SK-N-SH treated with all-trans-retinoic acid at 6 μM for 48 hours (cell line): Measurements from ENCODE around the gene GPR160.

Source experiments
- ISL1 ChIP-seq: fragments of 250-450 bp; sonication (Bioruptor Pico); IDR thresholded peaks from 2 replicates; pipeline ENCODE4 v2.1.2; 2022; ENCODE audit warnings: mild to moderate bottlenecking, moderate library complexity
- PATZ1 ChIP-seq: fragments of 250-450 bp; sonication (Bioruptor Pico); IDR thresholded peaks from 2 replicates; pipeline ENCODE4 v1.8.0; 2020; ENCODE audit warnings: mild to moderate bottlenecking, moderate library complexity, borderline replicate concordance
- PPARA ChIP-seq: fragments of 250-450 bp; sonication (Bioruptor Pico); IDR thresholded peaks from 2 replicates; pipeline ENCODE4 v1.5.0; 2020; ENCODE audit warnings: mild to moderate bottlenecking, borderline replicate concordance
- TCF4 ChIP-seq: fragments of 250-450 bp; sonication (Bioruptor Pico); IDR thresholded peaks from 2 replicates; pipeline ENCODE4 v1.8.0; 2021; ENCODE audit warnings: mild to moderate bottlenecking, moderate library complexity, borderline replicate concordance
- TOX ChIP-seq: fragments of 250-450 bp; sonication (Bioruptor Pico); IDR thresholded peaks from 2 replicates; pipeline ENCODE4 v1.8.0; 2021; ENCODE audit warnings: mild to moderate bottlenecking, moderate library complexity, borderline replicate concordance
- TSHZ2 ChIP-seq: fragments of 250-450 bp; sonication (Bioruptor Pico); IDR thresholded peaks from 2 replicates; pipeline ENCODE4 v1.5.0; 2020; ENCODE audit warnings: mild to moderate bottlenecking, moderate library complexity
- ZFP3 ChIP-seq: fragments of 250-450 bp; sonication (Bioruptor Pico); IDR thresholded peaks from 2 replicates; pipeline ENCODE4 v1.5.0; 2020; ENCODE audit warnings: mild to moderate bottlenecking, moderate library complexity
- ZFP30 ChIP-seq: fragments of 450-650 bp; formaldehyde crosslinking; IDR thresholded peaks from 2 replicates; pipeline ENCODE4 v1.5.0; 2022; ENCODE audit warnings: mild to moderate bottlenecking, moderate library complexity
- ZNF70 ChIP-seq: fragments of 450-650 bp; formaldehyde crosslinking; IDR thresholded peaks from 2 replicates; pipeline ENCODE4 v1.5.0; 2020; ENCODE audit warnings: mild to moderate bottlenecking, moderate library complexity
- TF ChIP-seq, protein P1 (sequence below): fragments of 250-450 bp; sonication (Bioruptor Pico); IDR thresholded peaks from 2 replicates; pipeline ENCODE4 v1.8.0; 2021; ENCODE audit warnings: low read depth, mild to moderate bottlenecking, moderate library complexity, borderline replicate concordance
- TF ChIP-seq, protein P2 (sequence below): fragments of 250-450 bp; sonication (Bioruptor Pico); IDR thresholded peaks from 2 replicates; pipeline ENCODE4 v1.5.1; 2020; ENCODE audit warnings: low read depth, mild to moderate bottlenecking, moderate library complexity

- TF ChIP-seq PATZ1 (no peak), TSHZ2 (CRISPR knock-in tag) (no peak), ZFP30 (CRISPR knock-in tag) (no peak), TOX (no peak), ZFP3 (no peak), ISL1 (CRISPR knock-in tag) (no peak), ZNF70 (CRISPR knock-in tag) (no peak), TCF4 (CRISPR knock-in tag) (no peak), PPARA (CRISPR knock-in tag) (no peak)
- TF ChIP-seq, protein P1, sequence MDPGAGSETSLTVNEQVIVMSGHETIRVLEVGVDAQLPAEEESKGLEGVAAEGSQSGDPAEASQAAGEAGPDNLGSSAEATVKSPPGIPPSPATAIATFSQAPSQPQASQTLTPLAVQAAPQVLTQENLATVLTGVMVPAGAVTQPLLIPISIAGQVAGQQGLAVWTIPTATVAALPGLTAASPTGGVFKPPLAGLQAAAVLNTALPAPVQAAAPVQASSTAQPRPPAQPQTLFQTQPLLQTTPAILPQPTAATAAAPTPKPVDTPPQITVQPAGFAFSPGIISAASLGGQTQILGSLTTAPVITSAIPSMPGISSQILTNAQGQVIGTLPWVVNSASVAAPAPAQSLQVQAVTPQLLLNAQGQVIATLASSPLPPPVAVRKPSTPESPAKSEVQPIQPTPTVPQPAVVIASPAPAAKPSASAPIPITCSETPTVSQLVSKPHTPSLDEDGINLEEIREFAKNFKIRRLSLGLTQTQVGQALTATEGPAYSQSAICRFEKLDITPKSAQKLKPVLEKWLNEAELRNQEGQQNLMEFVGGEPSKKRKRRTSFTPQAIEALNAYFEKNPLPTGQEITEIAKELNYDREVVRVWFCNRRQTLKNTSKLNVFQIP (CRISPR knock-in tag), result no peak
- TF ChIP-seq, protein P2, sequence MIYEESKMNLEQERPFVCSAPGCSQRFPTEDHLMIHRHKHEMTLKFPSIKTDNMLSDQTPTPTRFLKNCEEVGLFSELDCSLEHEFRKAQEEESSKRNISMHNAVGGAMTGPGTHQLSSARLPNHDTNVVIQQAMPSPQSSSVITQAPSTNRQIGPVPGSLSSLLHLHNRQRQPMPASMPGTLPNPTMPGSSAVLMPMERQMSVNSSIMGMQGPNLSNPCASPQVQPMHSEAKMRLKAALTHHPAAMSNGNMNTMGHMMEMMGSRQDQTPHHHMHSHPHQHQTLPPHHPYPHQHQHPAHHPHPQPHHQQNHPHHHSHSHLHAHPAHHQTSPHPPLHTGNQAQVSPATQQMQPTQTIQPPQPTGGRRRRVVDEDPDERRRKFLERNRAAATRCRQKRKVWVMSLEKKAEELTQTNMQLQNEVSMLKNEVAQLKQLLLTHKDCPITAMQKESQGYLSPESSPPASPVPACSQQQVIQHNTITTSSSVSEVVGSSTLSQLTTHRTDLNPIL (CRISPR knock-in tag), result no peak
These were observed 37.7 kb upstream of the GPR160 start for GRCh38 chr3:170000051-170000450.
